Left lung (tissue), 10 donors: ENCODE results near the gene OR5H14. TPM values are rescaled to one million over a fixed set of nuclear protein-coding genes. Genes with fewer than 3 reads are reported as not detected.
A peak's percentile ranks its signal among the peaks of the same experiment; 100 is the strongest.

Source experiments
- ATAC-seq: fragments of 200-7000 bp; cut with Tn5 transposase; one replicate; pipeline ENCODE4 v1.9.1; 2020; ENCODE audit warnings: moderate library complexity
- DNase-seq, 4 donors: peaks; one replicate each; pipeline ENCODE4 v3.0.0-alpha.2; 2013 to 2020
- H3K27ac ChIP-seq, 2 donors: fragments of 200-600 bp; sonication (generic) in 1 of 2; one replicate each; pipeline versions ENCODE4 v1.5.0 to v1.8.0; 2020 to 2021
- H3K27me3 ChIP-seq, 2 donors: fragments of 200-600 bp; sonication (generic) in 1 of 2; one replicate each; pipeline versions ENCODE4 v1.5.0 to v1.8.0; 2020 to 2021
- H3K36me3 ChIP-seq, 2 donors: fragments of 200-600 bp; sonication (generic) in 1 of 2; one replicate each; pipeline versions ENCODE4 v1.5.0 to v1.8.0; 2020 to 2021
- H3K4me1 ChIP-seq, 2 donors: fragments of 200-600 bp; one replicate each; pipeline ENCODE4 v1.8.0; 2021
- H3K4me3 ChIP-seq, 2 donors: fragments of 200-600 bp; sonication (generic) in 1 of 2; one replicate each; pipeline versions ENCODE4 v1.5.0 to v1.8.0; 2020 to 2021; ENCODE audit warnings: mild to moderate bottlenecking in 1 of 2
- H3K9me3 ChIP-seq, 2 donors: fragments of 200-600 bp; sonication (generic) in 1 of 2; one replicate each; pipeline versions ENCODE4 v1.5.0 to v1.8.0; 2020 to 2021
- intact Hi-C, 2 donors: fragments of 100-400 bp; cut with DNase I; formaldehyde crosslinking; loops; one replicate each; pipeline versions ENCODE4 v1.11.2 to v1.14.2; 2022
- polyA plus RNA-seq, 6 donors: library from polyadenylated mRNA; unstranded; fragments of 120-200 nt; gene quantifications; one replicate each; pipeline ENCODE4 v1.2.1, GENCODE V29; 2013; ENCODE audit not compliant: insufficient read length in 6 of 6
- total RNA-seq, 2 donors: library from RNA; stranded (reverse); fragmentation: NEBNext Ultra II Directional; extraction: Animal tissue kit (Norgen Biotek cat#: 25700); gene quantifications; one replicate each; pipeline ENCODE4 v1.2.1, GENCODE V29; 2021
- TF ChIP-seq, protein P1 (sequence below), 2 donors: fragments of 200-600 bp; sonication (generic) in 1 of 2; IDR thresholded peaks; one replicate each; pipeline versions ENCODE4 v1.5.0 to v1.8.0; 2021; ENCODE audit warnings: antibody characterized with exemption in 2 of 2
- donor health status: DM: no; HTN: yes; CAD: no.
- donor health status: DM: no; HTN: no; CAD: no.

The OR5H14 gene
- total and polyA plus RNA-seq, 8 donors = 0.03 TPM; not detected in 5

GRCh38 chr3:98199020-98199419 is 51.7 kb downstream of the OR5H14 start:
- DNase-seq (no peak), ATAC-seq (peak; percentile 68)
- no peaks in the 10 kb centered on the region for H3K27me3 ChIP-seq
- no peaks in the 10 kb centered on the region for H3K9me3 ChIP-seq
- no peak overlapping the region for H3K4me3 ChIP-seq
- no peak overlapping the region for H3K27ac ChIP-seq
- no peaks in the 10 kb centered on the region for H3K36me3 ChIP-seq
- H3K4me1 ChIP-seq = no peaks in the 10 kb centered on the region
- TF ChIP-seq, protein P1, sequence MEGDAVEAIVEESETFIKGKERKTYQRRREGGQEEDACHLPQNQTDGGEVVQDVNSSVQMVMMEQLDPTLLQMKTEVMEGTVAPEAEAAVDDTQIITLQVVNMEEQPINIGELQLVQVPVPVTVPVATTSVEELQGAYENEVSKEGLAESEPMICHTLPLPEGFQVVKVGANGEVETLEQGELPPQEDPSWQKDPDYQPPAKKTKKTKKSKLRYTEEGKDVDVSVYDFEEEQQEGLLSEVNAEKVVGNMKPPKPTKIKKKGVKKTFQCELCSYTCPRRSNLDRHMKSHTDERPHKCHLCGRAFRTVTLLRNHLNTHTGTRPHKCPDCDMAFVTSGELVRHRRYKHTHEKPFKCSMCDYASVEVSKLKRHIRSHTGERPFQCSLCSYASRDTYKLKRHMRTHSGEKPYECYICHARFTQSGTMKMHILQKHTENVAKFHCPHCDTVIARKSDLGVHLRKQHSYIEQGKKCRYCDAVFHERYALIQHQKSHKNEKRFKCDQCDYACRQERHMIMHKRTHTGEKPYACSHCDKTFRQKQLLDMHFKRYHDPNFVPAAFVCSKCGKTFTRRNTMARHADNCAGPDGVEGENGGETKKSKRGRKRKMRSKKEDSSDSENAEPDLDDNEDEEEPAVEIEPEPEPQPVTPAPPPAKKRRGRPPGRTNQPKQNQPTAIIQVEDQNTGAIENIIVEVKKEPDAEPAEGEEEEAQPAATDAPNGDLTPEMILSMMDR (IDR thresholded peaks at IDR 0.05) = no peak
- intact Hi-C loops = no loop called here

Other genes starting within 250 kb of the OR5H14 start
- gene RIOX2, start 175.0 kb upstream of the OR5H14 start, total RNA-seq = 10 to 100 TPM; 16.6 to 29.3 TPM
- gene RIOX2, start 175.0 kb upstream of the OR5H14 start, polyA plus RNA-seq = 10 to 100 TPM; 33.6 to 44.3 (median 39.1) TPM
- gene GABRR3, start 112.2 kb upstream of the OR5H14 start, total RNA-seq = not detected
- under 1 TPM in 1 of 6 donors, not detected in 5; 0.10 TPM for gene GABRR3, start 112.2 kb upstream of the OR5H14 start, polyA plus RNA-seq
- gene OR5AC2, start 60.3 kb upstream of the OR5H14 start, total RNA-seq = not detected
- gene OR5AC2, start 60.3 kb upstream of the OR5H14 start, polyA plus RNA-seq = not detected
- gene OR5H1, start 16.8 kb upstream of the OR5H14 start, total RNA-seq = not detected
- gene OR5H1, start 16.8 kb upstream of the OR5H14 start, polyA plus RNA-seq = under 1 TPM in 3 of 6 donors, not detected in 3; 0.03 to 0.06 (median 0.04) TPM
- not detected for gene OR5H15, start 19.2 kb downstream of the OR5H14 start, total RNA-seq
- gene OR5H15, start 19.2 kb downstream of the OR5H14 start, polyA plus RNA-seq = not detected
- not detected for gene OR5H6, start 116.8 kb downstream of the OR5H14 start, total RNA-seq
- not detected for gene OR5H6, start 116.8 kb downstream of the OR5H14 start, polyA plus RNA-seq
- not detected for gene OR5H2, start 135.0 kb downstream of the OR5H14 start, total RNA-seq
- gene OR5H2, start 135.0 kb downstream of the OR5H14 start, polyA plus RNA-seq = not detected
- gene OR5K4, start 206.4 kb downstream of the OR5H14 start, total RNA-seq = not detected
- gene OR5K4, start 206.4 kb downstream of the OR5H14 start, polyA plus RNA-seq = not detected
- not detected for gene OR5K3, start 243.2 kb downstream of the OR5H14 start, total RNA-seq
- not detected for gene OR5K3, start 243.2 kb downstream of the OR5H14 start, polyA plus RNA-seq